ENCODE data around the gene WDR18. TPM values are rescaled to one million over a fixed set of nuclear protein-coding genes. Genes with fewer than 3 reads are reported as not detected.

Gene WDR18
- total RNA-seq, 1 donor from 2014 or later: 20.6 TPM

GRCh38 chr19:964116-964520, 20.0 kb upstream of the WDR18 start:
- no peak for DNase-seq (ENCODE audit: low spot score)

- DNase-seq (ENCODE audit: low spot score): no peak
Measured at GRCh38 chr19:964761-965694, 19.1 kb upstream of the WDR18 start.

- no peak for DNase-seq (ENCODE audit: low spot score)
Measured at GRCh38 chr19:966485-967088, 17.6 kb upstream of the WDR18 start.

GRCh38 chr19:970695-971094, 13.4 kb upstream of the WDR18 start:
- no peak for DNase-seq (ENCODE audit: low spot score)

GRCh38 chr19:971795-972194, 12.3 kb upstream of the WDR18 start:
- no peak for DNase-seq (ENCODE audit: low spot score)

- no peak for DNase-seq (ENCODE audit: low spot score)
Measured at GRCh38 chr19:972281-972680, 11.9 kb upstream of the WDR18 start.

GRCh38 chr19:973726-974563, 10.2 kb upstream of the WDR18 start:
- no peak for DNase-seq (ENCODE audit: low spot score)

- DNase-seq (ENCODE audit: low spot score): no peak
Measured at GRCh38 chr19:974564-975257, 9.4 kb upstream of the WDR18 start.

GRCh38 chr19:976476-976875, 7.7 kb upstream of the WDR18 start:
- no peak for DNase-seq (ENCODE audit: low spot score)

- no peak for DNase-seq (ENCODE audit: low spot score)
Measured at GRCh38 chr19:977058-977464, 7.1 kb upstream of the WDR18 start.

GRCh38 chr19:979318-979741, 4.8 kb upstream of the WDR18 start:
- no peak for DNase-seq (ENCODE audit: low spot score)

- no peak for DNase-seq (ENCODE audit: low spot score)
Measured at GRCh38 chr19:980133-980998, 3.8 kb upstream of the WDR18 start.

- no peak for DNase-seq (ENCODE audit: low spot score)
Measured at GRCh38 chr19:982567-983170, 1.5 kb upstream of the WDR18 start.

- no peak for DNase-seq (ENCODE audit: low spot score)
Measured at GRCh38 chr19:986083-986482, 1.9 kb downstream of the WDR18 start.

- DNase-seq (ENCODE audit: low spot score): no peak
Measured at GRCh38 chr19:988081-988480, 3.9 kb downstream of the WDR18 start.

- no peak for DNase-seq (ENCODE audit: low spot score)
Measured at GRCh38 chr19:988510-988909, 4.4 kb downstream of the WDR18 start.

- DNase-seq (ENCODE audit: low spot score): no peak
Measured at GRCh38 chr19:989381-990081, 5.4 kb downstream of the WDR18 start.

- no peak for DNase-seq (ENCODE audit: low spot score)
Measured at GRCh38 chr19:990119-990571, 6.0 kb downstream of the WDR18 start.

- no peak for DNase-seq (ENCODE audit: low spot score)
Measured at GRCh38 chr19:990746-991145, 6.6 kb downstream of the WDR18 start.
